ENCODE measurements around the gene GLB1L2.

GLB1L2 gene

GRCh38 chr11:134366254-134366653, 34.5 kb downstream of the GLB1L2 start:
- Histone ChIP-seq H3K4me3 (ENCODE audit: low read length) (no peak overlapping the region), H3K9me3 (ENCODE audit: insufficient read depth, low read length) (no peaks in the 10 kb centered on the region), H3K4me1 (ENCODE audit: low read length) (peaks cover 7% of the 10 kb centered on the region), H3K27ac (ENCODE audit: low read length) (no peak overlapping the region), H4K20me1 (ENCODE audit: insufficient read depth, low read length) (no peaks in the 10 kb centered on the region), H3K27me3 (ENCODE audit: low read depth, low read length) (peaks cover 11% of the 10 kb centered on the region), H3K9ac (ENCODE audit: low read length) (no peak overlapping the region), H3K36me3 (replicated peaks; ENCODE audit: low read depth, low read length) (no peaks in the 10 kb centered on the region), H2AFZ (ENCODE audit: low read depth, low read length) (no peak overlapping the region), H3K4me2 (ENCODE audit: low read length) (no peak overlapping the region), H3K79me2 (ENCODE audit: low read length) (no peaks in the 10 kb centered on the region)
- TF ChIP-seq EZH2phosphoT487 (IDR thresholded peaks at IDR 0.05; ENCODE audit: low read depth) = no peak
- TF ChIP-seq, protein P1, sequence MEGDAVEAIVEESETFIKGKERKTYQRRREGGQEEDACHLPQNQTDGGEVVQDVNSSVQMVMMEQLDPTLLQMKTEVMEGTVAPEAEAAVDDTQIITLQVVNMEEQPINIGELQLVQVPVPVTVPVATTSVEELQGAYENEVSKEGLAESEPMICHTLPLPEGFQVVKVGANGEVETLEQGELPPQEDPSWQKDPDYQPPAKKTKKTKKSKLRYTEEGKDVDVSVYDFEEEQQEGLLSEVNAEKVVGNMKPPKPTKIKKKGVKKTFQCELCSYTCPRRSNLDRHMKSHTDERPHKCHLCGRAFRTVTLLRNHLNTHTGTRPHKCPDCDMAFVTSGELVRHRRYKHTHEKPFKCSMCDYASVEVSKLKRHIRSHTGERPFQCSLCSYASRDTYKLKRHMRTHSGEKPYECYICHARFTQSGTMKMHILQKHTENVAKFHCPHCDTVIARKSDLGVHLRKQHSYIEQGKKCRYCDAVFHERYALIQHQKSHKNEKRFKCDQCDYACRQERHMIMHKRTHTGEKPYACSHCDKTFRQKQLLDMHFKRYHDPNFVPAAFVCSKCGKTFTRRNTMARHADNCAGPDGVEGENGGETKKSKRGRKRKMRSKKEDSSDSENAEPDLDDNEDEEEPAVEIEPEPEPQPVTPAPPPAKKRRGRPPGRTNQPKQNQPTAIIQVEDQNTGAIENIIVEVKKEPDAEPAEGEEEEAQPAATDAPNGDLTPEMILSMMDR (IDR thresholded peaks at IDR 0.05; ENCODE audit: low read depth, low read length) = no peak

DNA sequence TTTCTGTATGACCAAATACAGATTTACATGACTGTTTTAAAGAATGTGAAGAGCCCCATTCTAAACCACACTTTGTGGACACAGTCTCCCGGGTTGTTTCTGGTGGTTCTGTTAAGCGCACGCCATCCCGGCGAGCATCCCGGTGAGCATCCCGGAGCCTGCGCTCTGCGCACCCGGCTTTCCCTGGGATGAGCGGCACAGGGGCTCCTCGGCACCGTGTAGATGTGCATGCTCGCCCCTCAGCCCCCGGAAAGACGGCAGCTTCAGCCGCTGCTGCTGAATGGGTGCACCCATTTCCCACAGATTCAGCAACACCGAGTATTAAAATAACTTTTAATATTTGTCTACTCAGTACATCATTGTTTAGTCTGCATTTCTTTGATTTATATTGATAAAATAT, 36.0 kb downstream of the GLB1L2 start:
- no peak for TF ChIP-seq EZH2phosphoT487 (IDR thresholded peaks at IDR 0.05; ENCODE audit: low read depth)
- TF ChIP-seq, protein P1 (IDR thresholded peaks at IDR 0.05; ENCODE audit: low read depth, low read length) = no peak
- peaks cover 7% of the 10 kb centered on the region for H3K4me1 ChIP-seq (ENCODE audit: low read length)

DNA sequence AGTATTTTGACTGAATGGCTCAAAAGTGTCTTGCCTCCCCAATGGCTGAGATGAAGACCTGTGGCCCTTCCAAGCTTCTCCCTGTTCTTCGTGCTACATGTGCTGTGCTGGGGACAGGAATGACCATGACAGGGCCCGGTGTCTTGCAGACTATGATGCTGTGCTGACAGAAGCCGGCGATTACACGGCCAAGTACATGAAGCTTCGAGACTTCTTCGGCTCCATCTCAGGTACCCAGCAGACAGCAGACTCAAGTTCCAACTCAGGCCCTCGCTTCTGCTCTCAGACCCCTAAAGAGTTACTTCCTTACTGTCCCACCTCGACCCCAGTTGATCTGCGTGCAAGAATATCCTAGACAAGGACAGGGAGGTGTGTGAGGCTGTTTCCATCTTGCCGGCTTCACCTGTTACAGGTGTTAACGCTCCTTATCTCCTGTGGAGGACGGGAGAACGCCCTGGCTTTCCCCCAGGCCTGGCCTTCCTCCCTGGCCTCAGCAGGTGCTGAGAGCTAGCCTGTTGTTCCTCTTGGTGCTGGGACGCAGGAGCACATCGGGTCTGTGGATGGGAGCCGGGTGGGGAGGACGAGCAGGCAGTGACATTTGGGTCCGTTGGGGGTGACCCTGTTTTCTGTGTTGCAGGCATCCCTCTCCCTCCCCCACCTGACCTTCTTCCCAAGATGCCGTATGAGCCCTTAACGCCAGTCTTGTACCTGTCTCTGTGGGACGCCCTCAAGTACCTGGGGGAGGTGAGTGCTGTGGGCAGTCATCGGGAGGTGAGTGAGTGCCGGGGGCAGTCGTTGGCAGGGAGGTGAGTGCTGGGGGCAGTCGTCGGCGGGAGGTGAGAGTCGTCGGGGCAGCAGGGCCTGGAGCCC, 38.1 kb downstream of the GLB1L2 start:
- Histone ChIP-seq H3K79me2 (ENCODE audit: low read length) (no peaks in the 10 kb centered on the region), H3K27ac (ENCODE audit: low read length) (no peak overlapping the region), H3K36me3 (replicated peaks; ENCODE audit: low read depth, low read length) (no peaks in the 10 kb centered on the region), H4K20me1 (ENCODE audit: insufficient read depth, low read length) (no peaks in the 10 kb centered on the region), H3K4me2 (ENCODE audit: low read length) (no peak overlapping the region), H3K9ac (ENCODE audit: low read length) (no peak overlapping the region), H3K4me1 (ENCODE audit: low read length) (peaks cover 7% of the 10 kb centered on the region), H3K9me3 (ENCODE audit: insufficient read depth, low read length) (no peaks in the 10 kb centered on the region), H2AFZ (ENCODE audit: low read depth, low read length) (no peak overlapping the region), H3K27me3 (ENCODE audit: low read depth, low read length) (peaks cover 11% of the 10 kb centered on the region), H3K4me3 (ENCODE audit: low read length) (no peak overlapping the region)
- TF ChIP-seq EZH2phosphoT487 (IDR thresholded peaks at IDR 0.05; ENCODE audit: low read depth) = no peak
- TF ChIP-seq, protein P1 (IDR thresholded peaks at IDR 0.05; ENCODE audit: low read depth, low read length) = no peak

More for the DNA sequence above, 36.0 kb downstream of the GLB1L2 start:
- no peak overlapping the region for H3K9ac ChIP-seq (ENCODE audit: low read length)
- no peak overlapping the region for H3K4me2 ChIP-seq (ENCODE audit: low read length)
- H3K27ac ChIP-seq (ENCODE audit: low read length) = no peak overlapping the region
- no peak overlapping the region for H2AFZ ChIP-seq (ENCODE audit: low read depth, low read length)
- no peak overlapping the region for H3K4me3 ChIP-seq (ENCODE audit: low read length)
- H3K9me3 ChIP-seq (ENCODE audit: insufficient read depth, low read length) = no peaks in the 10 kb centered on the region
- H3K79me2 ChIP-seq (ENCODE audit: low read length) = no peaks in the 10 kb centered on the region
- peaks cover 11% of the 10 kb centered on the region for H3K27me3 ChIP-seq (ENCODE audit: low read depth, low read length)
- no peaks in the 10 kb centered on the region for H3K36me3 ChIP-seq (replicated peaks; ENCODE audit: low read depth, low read length)
- H4K20me1 ChIP-seq (ENCODE audit: insufficient read depth, low read length) = no peaks in the 10 kb centered on the region

GRCh38 chr11:134370526-134371435, 39.0 kb downstream of the GLB1L2 start:
- Histone ChIP-seq H3K9ac (ENCODE audit: low read length) (no peak overlapping the region), H2AFZ (ENCODE audit: low read depth, low read length) (no peak overlapping the region), H3K4me1 (ENCODE audit: low read length) (peaks cover 7% of the 10 kb centered on the region), H3K9me3 (ENCODE audit: insufficient read depth, low read length) (no peaks in the 10 kb centered on the region), H3K4me3 (ENCODE audit: low read length) (no peak overlapping the region), H3K79me2 (ENCODE audit: low read length) (no peaks in the 10 kb centered on the region), H4K20me1 (ENCODE audit: insufficient read depth, low read length) (no peaks in the 10 kb centered on the region), H3K27me3 (ENCODE audit: low read depth, low read length) (peaks cover 11% of the 10 kb centered on the region), H3K4me2 (ENCODE audit: low read length) (no peak overlapping the region), H3K27ac (ENCODE audit: low read length) (no peak overlapping the region), H3K36me3 (replicated peaks; ENCODE audit: low read depth, low read length) (no peaks in the 10 kb centered on the region)
- TF ChIP-seq EZH2phosphoT487 (IDR thresholded peaks at IDR 0.05; ENCODE audit: low read depth) = no peak
